Astrocyte (in vitro differentiated cells and primary cell): ENCODE results near the gene REEP1. TPM values are rescaled to one million over a fixed set of nuclear protein-coding genes. Genes with fewer than 3 reads are reported as not detected.

ENCODE experiments used
- DNase-seq: peaks from one replicate; pipeline ENCODE4 v3.0.0-alpha.2; 2010; ENCODE audit warnings: low read depth
- FAIRE-seq: peaks from 2 replicates; lab custom pipeline; 2011; peaks lifted over from hg19 to GRCh38; lab: Jason Lieb, UNC
- H2AFZ ChIP-seq: 2 replicates; pipeline ENCODE4 v1.6.0; 2012; ENCODE audit warnings: low read depth, low read length, inconsistent platforms
- H3K27ac ChIP-seq: 2 replicates; pipeline ENCODE4 v1.5.1; 2011; ENCODE audit warnings: low read depth, low read length, inconsistent platforms
- H3K27me3 ChIP-seq: 2 replicates; pipeline ENCODE4 v1.6.0; 2011; ENCODE audit warnings: low read length, inconsistent platforms; ENCODE audit not compliant: insufficient read depth
- H3K36me3 ChIP-seq: 2 replicates; pipeline ENCODE4 v1.5.1; 2011; ENCODE audit warnings: low read length, inconsistent platforms; ENCODE audit not compliant: insufficient read depth
- H3K4me1 ChIP-seq: 2 replicates; pipeline ENCODE4 v1.5.1; 2011; ENCODE audit warnings: low read length, inconsistent platforms; ENCODE audit not compliant: insufficient read depth
- H3K4me2 ChIP-seq: 2 replicates; pipeline ENCODE4 v1.6.0; 2012; ENCODE audit warnings: low read length, inconsistent platforms
- H3K4me3 ChIP-seq: 2 replicates; pipeline ENCODE4 v1.5.1; 2011; ENCODE audit warnings: low read depth, mild to moderate bottlenecking, low read length, inconsistent platforms; ENCODE audit not compliant: insufficient read depth
- H3K79me2 ChIP-seq: 2 replicates; pipeline ENCODE4 v1.6.0; 2012; ENCODE audit warnings: mild to moderate bottlenecking, low read length, inconsistent platforms; ENCODE audit not compliant: insufficient read depth
- H3K9ac ChIP-seq: 2 replicates; pipeline ENCODE4 v1.6.0; 2012; ENCODE audit warnings: mild to moderate bottlenecking, low read length, inconsistent platforms
- H3K9me3 ChIP-seq: 2 replicates; pipeline ENCODE4 v1.5.1; 2012; ENCODE audit warnings: low read depth, mild to moderate bottlenecking, low read length, inconsistent platforms; ENCODE audit not compliant: insufficient read depth
- H4K20me1 ChIP-seq: 2 replicates; pipeline ENCODE4 v1.6.0; 2012; ENCODE audit warnings: low read length, inconsistent platforms; ENCODE audit not compliant: insufficient read depth
- H3K27ac Mint-ChIP-seq: one replicate; pipeline ENCODE4 v1.8.0; 2021; ENCODE audit warnings: mild to moderate bottlenecking, mixed read lengths; ENCODE audit not compliant: unreplicated experiment
- H3K27me3 Mint-ChIP-seq: one replicate; pipeline ENCODE4 v1.8.0; 2021; ENCODE audit warnings: low read depth, mixed read lengths; ENCODE audit not compliant: unreplicated experiment
- H3K36me3 Mint-ChIP-seq: one replicate; pipeline ENCODE4 v1.8.0; 2021; ENCODE audit warnings: low read depth, mixed read lengths; ENCODE audit not compliant: unreplicated experiment
- H3K4me1 Mint-ChIP-seq: one replicate; pipeline ENCODE4 v1.8.0; 2021; ENCODE audit warnings: low read depth, mixed read lengths; ENCODE audit not compliant: unreplicated experiment
- H3K4me3 Mint-ChIP-seq: one replicate; pipeline ENCODE4 v1.8.0; 2021; ENCODE audit warnings: mild to moderate bottlenecking, moderate library complexity, mixed read lengths; ENCODE audit not compliant: unreplicated experiment
- H3K9me3 Mint-ChIP-seq: one replicate; pipeline ENCODE4 v1.8.0; 2021; ENCODE audit warnings: mild to moderate bottlenecking, mixed read lengths; ENCODE audit not compliant: unreplicated experiment
- EZH2 ChIP-seq: IDR thresholded peaks from 2 replicates; pipeline ENCODE4 v1.6.1; 2012; ENCODE audit warnings: mild to moderate bottlenecking, low read length, inconsistent platforms; ENCODE audit not compliant: insufficient read depth
- total RNA-seq: library from RNA; stranded (reverse); gene quantifications from 2 replicates; pipeline ENCODE4 v1.2.1, GENCODE V29; 2021
- TF ChIP-seq, protein P1 (sequence below): IDR thresholded peaks from 2 replicates; pipeline ENCODE4 v1.5.1; 2011; ENCODE audit warnings: low read depth, mild to moderate bottlenecking, inconsistent platforms, low read length, moderate library complexity; ENCODE audit not compliant: insufficient read depth

The REEP1 gene
- total RNA-seq, 1 donor from 2014 or later, result 0.61 TPM

- no peaks in the 10 kb centered on the region for H3K36me3 ChIP-seq
- Mint-ChIP-seq H3K27me3 (peaks cover 45% of the 10 kb centered on the region), H3K4me1 (peaks cover 8% of the 10 kb centered on the region), H3K36me3 (no peaks in the 10 kb centered on the region), H3K27ac (no peak overlapping the region), H3K9me3 (peaks cover 3% of the 10 kb centered on the region), H3K4me3 (no peak overlapping the region)
- H3K9me3 ChIP-seq, result no peaks in the 10 kb centered on the region
- H3K27me3 ChIP-seq, result peaks cover 5% of the 10 kb centered on the region
- TF ChIP-seq EZH2, result no peak
- TF ChIP-seq, protein P1, sequence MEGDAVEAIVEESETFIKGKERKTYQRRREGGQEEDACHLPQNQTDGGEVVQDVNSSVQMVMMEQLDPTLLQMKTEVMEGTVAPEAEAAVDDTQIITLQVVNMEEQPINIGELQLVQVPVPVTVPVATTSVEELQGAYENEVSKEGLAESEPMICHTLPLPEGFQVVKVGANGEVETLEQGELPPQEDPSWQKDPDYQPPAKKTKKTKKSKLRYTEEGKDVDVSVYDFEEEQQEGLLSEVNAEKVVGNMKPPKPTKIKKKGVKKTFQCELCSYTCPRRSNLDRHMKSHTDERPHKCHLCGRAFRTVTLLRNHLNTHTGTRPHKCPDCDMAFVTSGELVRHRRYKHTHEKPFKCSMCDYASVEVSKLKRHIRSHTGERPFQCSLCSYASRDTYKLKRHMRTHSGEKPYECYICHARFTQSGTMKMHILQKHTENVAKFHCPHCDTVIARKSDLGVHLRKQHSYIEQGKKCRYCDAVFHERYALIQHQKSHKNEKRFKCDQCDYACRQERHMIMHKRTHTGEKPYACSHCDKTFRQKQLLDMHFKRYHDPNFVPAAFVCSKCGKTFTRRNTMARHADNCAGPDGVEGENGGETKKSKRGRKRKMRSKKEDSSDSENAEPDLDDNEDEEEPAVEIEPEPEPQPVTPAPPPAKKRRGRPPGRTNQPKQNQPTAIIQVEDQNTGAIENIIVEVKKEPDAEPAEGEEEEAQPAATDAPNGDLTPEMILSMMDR, result no peak
- no peak overlapping the region for H3K4me3 ChIP-seq
- H4K20me1 ChIP-seq, result no peaks in the 10 kb centered on the region
- H3K4me1 ChIP-seq, result peaks cover 3% of the 10 kb centered on the region
- H2AFZ ChIP-seq, result no peak overlapping the region
- FAIRE-seq (no peak), DNase-seq (peak; percentile 17)
- H3K79me2 ChIP-seq, result no peaks in the 10 kb centered on the region
- no peak overlapping the region for H3K27ac ChIP-seq
- H3K4me2 ChIP-seq, result no peak overlapping the region
- no peak overlapping the region for H3K9ac ChIP-seq
Observed at GRCh38 chr2:86283411-86284030, 53.9 kb downstream of the REEP1 start.

DNA sequence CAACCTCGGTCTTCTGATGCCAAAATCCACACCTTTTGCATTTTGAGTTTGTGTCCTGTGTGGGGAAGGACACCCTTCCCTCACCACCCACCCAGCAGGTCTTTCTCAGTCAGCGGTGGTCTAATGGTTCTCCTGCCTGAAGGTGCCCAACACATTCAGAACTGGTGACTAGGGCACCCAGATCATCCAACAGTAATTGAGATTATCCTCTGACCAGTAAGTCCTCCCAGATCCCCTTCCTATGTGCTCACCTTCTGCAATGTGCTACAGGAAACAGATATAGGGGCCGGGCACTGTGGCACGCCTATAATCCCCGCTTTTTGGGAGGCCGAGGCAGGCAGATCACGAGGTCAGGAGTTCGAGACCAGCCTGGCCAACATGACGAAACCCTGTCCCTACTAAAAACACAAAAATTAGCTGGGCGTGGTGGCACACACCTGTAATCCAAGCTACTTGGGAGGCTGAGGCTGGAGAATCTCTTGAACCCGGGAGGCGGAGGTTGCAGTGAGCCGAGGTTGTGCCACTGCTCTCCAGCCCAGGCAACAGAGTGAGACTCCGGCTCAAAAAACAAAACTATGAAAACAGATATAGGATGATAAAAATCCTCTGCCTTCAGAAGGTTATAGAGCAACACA, 56.2 kb downstream of the REEP1 start:
- TF ChIP-seq, protein P1, result no peak
- no peak for TF ChIP-seq EZH2
- no peaks in the 10 kb centered on the region for H4K20me1 ChIP-seq
- no peak overlapping the region for H3K4me3 ChIP-seq
- peaks cover 3% of the 10 kb centered on the region for H3K4me1 ChIP-seq
- Mint-ChIP-seq H3K27ac (no peak overlapping the region), H3K36me3 (no peaks in the 10 kb centered on the region), H3K4me1 (peaks cover 8% of the 10 kb centered on the region), H3K9me3 (peaks cover 3% of the 10 kb centered on the region), H3K4me3 (no peak overlapping the region), H3K27me3 (peaks cover 47% of the 10 kb centered on the region)
- no peaks in the 10 kb centered on the region for H3K9me3 ChIP-seq
- H2AFZ ChIP-seq, result no peak overlapping the region
- H3K79me2 ChIP-seq, result no peaks in the 10 kb centered on the region
- H3K4me2 ChIP-seq, result no peak overlapping the region
- H3K27me3 ChIP-seq, result peaks cover 7% of the 10 kb centered on the region
- FAIRE-seq, result no peak
- no peak overlapping the region for H3K27ac ChIP-seq
- no peak overlapping the region for H3K9ac ChIP-seq
- DNase-seq, result no peak
- H3K36me3 ChIP-seq, result no peaks in the 10 kb centered on the region

DNA sequence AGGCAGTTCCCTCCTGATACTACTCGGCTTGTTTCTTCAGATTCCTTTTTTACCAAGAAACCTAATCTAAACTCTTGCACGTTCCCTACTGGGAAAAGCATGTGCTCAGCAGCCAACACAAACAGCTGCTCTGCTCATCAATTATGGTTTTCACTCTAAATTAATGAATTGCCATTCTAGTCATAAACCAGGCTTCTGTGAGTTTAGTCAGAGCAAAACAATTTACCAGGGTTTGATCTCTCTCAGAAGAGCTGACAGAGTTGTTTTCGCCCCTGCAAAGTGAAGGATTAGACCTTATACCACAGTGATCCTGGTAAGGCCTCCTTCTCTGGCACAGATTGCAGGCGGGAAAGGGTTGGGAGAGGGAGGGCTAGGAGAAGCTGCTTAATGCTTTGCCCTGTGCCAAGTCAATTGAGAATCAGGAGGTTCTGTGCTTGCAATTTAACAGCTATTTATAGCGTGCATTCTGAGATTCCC, 57.2 kb downstream of the REEP1 start:
- peaks cover 7% of the 10 kb centered on the region for H3K27me3 ChIP-seq
- H3K27ac ChIP-seq, result no peak overlapping the region
- no peaks in the 10 kb centered on the region for H3K9me3 ChIP-seq
- peaks cover 11% of the 10 kb centered on the region for H3K4me1 Mint-ChIP-seq
- H4K20me1 ChIP-seq, result no peaks in the 10 kb centered on the region
- peaks cover 6% of the 10 kb centered on the region for H3K9me3 Mint-ChIP-seq
- no peak overlapping the region for H3K9ac ChIP-seq
- TF ChIP-seq, protein P1, result no peak
- TF ChIP-seq EZH2, result no peak
- H3K36me3 Mint-ChIP-seq, result peaks cover 2% of the 10 kb centered on the region
- no peak overlapping the region for H2AFZ ChIP-seq
- FAIRE-seq (no peak), DNase-seq (peak; percentile 93)
- H3K36me3 ChIP-seq, result no peaks in the 10 kb centered on the region
- H3K27ac Mint-ChIP-seq, result no peak overlapping the region
- H3K4me1 ChIP-seq, result peaks cover 3% of the 10 kb centered on the region
- H3K27me3 Mint-ChIP-seq, result peaks cover 37% of the 10 kb centered on the region
- H3K4me2 ChIP-seq, result no peak overlapping the region
- H3K4me3 Mint-ChIP-seq, result no peak overlapping the region
- H3K79me2 ChIP-seq, result no peaks in the 10 kb centered on the region
- no peak overlapping the region for H3K4me3 ChIP-seq
